ENCODE data around the gene PIP4K2C. TPM values are rescaled to one million over a fixed set of nuclear protein-coding genes. Genes with fewer than 3 reads are reported as not detected.
"Not testable (repeated sequence)": the region's sequence is repeated elsewhere in the genome, so short reads cannot be mapped to it uniquely, and the experiment has no call there.

PIP4K2C gene
- polyA plus RNA-seq, 1 donor: 26.0 TPM

- no peaks in the 10 kb centered on the region for H3K36me3 ChIP-seq (ENCODE audit: control insufficient read depth, insufficient read depth, low read length)
- DNase-seq: peak in 1 of 2 donors; percentile 37
- H3K27ac ChIP-seq (ENCODE audit: low read length): no peak overlapping the region
- no CpG with 5 or more reads among the region's 67 CpGs for WGBS (ENCODE audit: insufficient coverage, low lambda C conversion rate)
- H3K27me3 ChIP-seq (ENCODE audit: control insufficient read depth, insufficient read depth, low read length): peaks cover 97% of the 10 kb centered on the region
- peaks cover 16% of the 10 kb centered on the region for H3K9me3 ChIP-seq (ENCODE audit: control insufficient read depth, low read depth, low read length)
- H3K4me1 ChIP-seq (ENCODE audit: control insufficient read depth, insufficient read depth, low read length): peaks cover 14% of the 10 kb centered on the region
- H3K4me3 ChIP-seq (ENCODE audit: low read length): no peak overlapping the region
These were observed 36.7 kb downstream of the PIP4K2C start for GRCh38 chr12:57627501-57628279.

GRCh38 chr12:57628280-57629191 is 37.5 kb downstream of the PIP4K2C start:
- DNase-seq: no peak
- Histone ChIP-seq H3K27ac (ENCODE audit: low read length) (no peak overlapping the region), H3K9me3 (ENCODE audit: control insufficient read depth, low read depth, low read length) (peaks cover 18% of the 10 kb centered on the region), H3K4me1 (ENCODE audit: control insufficient read depth, insufficient read depth, low read length) (peaks cover 16% of the 10 kb centered on the region), H3K27me3 (ENCODE audit: control insufficient read depth, insufficient read depth, low read length) (peaks cover 98% of the 10 kb centered on the region), H3K36me3 (ENCODE audit: control insufficient read depth, insufficient read depth, low read length) (no peaks in the 10 kb centered on the region), H3K4me3 (ENCODE audit: low read length) (no peak overlapping the region)
- 0% methylated on average over 1 of the region's 29 CpGs for WGBS (ENCODE audit: insufficient coverage, low lambda C conversion rate)

- peaks cover 16% of the 10 kb centered on the region for H3K4me1 ChIP-seq (ENCODE audit: control insufficient read depth, insufficient read depth, low read length)
- H3K36me3 ChIP-seq (ENCODE audit: control insufficient read depth, insufficient read depth, low read length): no peaks in the 10 kb centered on the region
- no CpG with 5 or more reads among the region's 5 CpGs for WGBS (ENCODE audit: insufficient coverage, low lambda C conversion rate)
- H3K27ac ChIP-seq (ENCODE audit: low read length): no peak overlapping the region
- H3K4me3 ChIP-seq (ENCODE audit: low read length): no peak overlapping the region
- H3K27me3 ChIP-seq (ENCODE audit: control insufficient read depth, insufficient read depth, low read length): peaks cover 94% of the 10 kb centered on the region
- no peak for DNase-seq
- H3K9me3 ChIP-seq (ENCODE audit: control insufficient read depth, low read depth, low read length): peaks cover 18% of the 10 kb centered on the region
These were observed 39.0 kb downstream of the PIP4K2C start for GRCh38 chr12:57629897-57630471.

GRCh38 chr12:57630891-57631433 is 40.0 kb downstream of the PIP4K2C start:
- Histone ChIP-seq H3K9me3 (ENCODE audit: control insufficient read depth, low read depth, low read length) (peaks cover 18% of the 10 kb centered on the region), H3K4me3 (ENCODE audit: low read length) (no peak overlapping the region), H3K27ac (ENCODE audit: low read length) (no peak overlapping the region), H3K27me3 (ENCODE audit: control insufficient read depth, insufficient read depth, low read length) (peaks cover 94% of the 10 kb centered on the region), H3K4me1 (ENCODE audit: control insufficient read depth, insufficient read depth, low read length) (peaks cover 16% of the 10 kb centered on the region), H3K36me3 (ENCODE audit: control insufficient read depth, insufficient read depth, low read length) (no peaks in the 10 kb centered on the region)
- WGBS (ENCODE audit: insufficient coverage, low lambda C conversion rate): no CpG with 5 or more reads among the region's 6 CpGs
- no peak for DNase-seq

- Histone ChIP-seq H3K27me3 (ENCODE audit: control insufficient read depth, insufficient read depth, low read length) (peaks cover 90% of the 10 kb centered on the region), H3K4me1 (ENCODE audit: control insufficient read depth, insufficient read depth, low read length) (peaks cover 16% of the 10 kb centered on the region), H3K36me3 (ENCODE audit: control insufficient read depth, insufficient read depth, low read length) (no peaks in the 10 kb centered on the region), H3K9me3 (ENCODE audit: control insufficient read depth, low read depth, low read length) (peaks cover 18% of the 10 kb centered on the region), H3K27ac (ENCODE audit: low read length) (no peak overlapping the region), H3K4me3 (ENCODE audit: low read length) (peak overlapping the region; percentile 16)
- DNase-seq: no peak
- no CpG with 5 or more reads among the region's 26 CpGs for WGBS (ENCODE audit: insufficient coverage, low lambda C conversion rate)
These were observed 40.6 kb downstream of the PIP4K2C start for GRCh38 chr12:57631566-57632072.

GRCh38 chr12:57632073-57632957 is 41.3 kb downstream of the PIP4K2C start:
- peak overlapping the region; percentile 31 for H3K4me3 ChIP-seq (ENCODE audit: low read length)

GRCh38 chr12:57632958-57633840 is 42.2 kb downstream of the PIP4K2C start, which contains the start of gene B4GALNT1:
TSS of gene B4GALNT1 (minus strand) at chr12:57633201. CDS start at chr12:57632132, 1,069 bp downstream.
- H3K4me3 ChIP-seq (ENCODE audit: low read length): peak within 1 kb of the TSS; percentile 31
- H3K27ac ChIP-seq (ENCODE audit: low read length): no peak within 1 kb of the TSS
- peaks cover 75% of the 10 kb centered on the region for H3K27me3 ChIP-seq (ENCODE audit: control insufficient read depth, insufficient read depth, low read length)
- DNase-seq: peak in 1 of 2 donors; percentile 64
- peaks cover 7% of the 10 kb centered on the region for H3K4me1 ChIP-seq (ENCODE audit: control insufficient read depth, insufficient read depth, low read length)
- H3K9me3 ChIP-seq (ENCODE audit: control insufficient read depth, low read depth, low read length): peaks cover 10% of the 10 kb centered on the region
- no peaks in the 10 kb centered on the region for H3K36me3 ChIP-seq (ENCODE audit: control insufficient read depth, insufficient read depth, low read length)
- WGBS (ENCODE audit: insufficient coverage, low lambda C conversion rate): 23% methylated on average over 4 of the region's 58 CpGs

More at GRCh38 chr12:57632073-57632957, 41.3 kb downstream of the PIP4K2C start:
- Histone ChIP-seq H3K36me3 (ENCODE audit: control insufficient read depth, insufficient read depth, low read length) (no peaks in the 10 kb centered on the region), H3K9me3 (ENCODE audit: control insufficient read depth, low read depth, low read length) (peaks cover 18% of the 10 kb centered on the region), H3K27me3 (ENCODE audit: control insufficient read depth, insufficient read depth, low read length) (peaks cover 83% of the 10 kb centered on the region), H3K27ac (ENCODE audit: low read length) (no peak overlapping the region), H3K4me1 (ENCODE audit: control insufficient read depth, insufficient read depth, low read length) (peaks cover 16% of the 10 kb centered on the region)
- peak in 1 of 2 donors; percentile 18 for DNase-seq
- WGBS (ENCODE audit: insufficient coverage, low lambda C conversion rate): no CpG with 5 or more reads among the region's 67 CpGs

GRCh38 chr12:57636731-57637130 is 45.7 kb downstream of the PIP4K2C start:
- peaks cover 62% of the 10 kb centered on the region for H3K27me3 ChIP-seq (ENCODE audit: control insufficient read depth, insufficient read depth, low read length)
- DNase-seq; H3K4me3 ChIP-seq (ENCODE audit: low read length); H3K4me1 ChIP-seq (ENCODE audit: control insufficient read depth, insufficient read depth, low read length); H3K27ac ChIP-seq (ENCODE audit: low read length); H3K9me3 ChIP-seq (ENCODE audit: control insufficient read depth, low read depth, low read length); H3K36me3 ChIP-seq (ENCODE audit: control insufficient read depth, insufficient read depth, low read length): not testable (repeated sequence)
- no CpG with 5 or more reads among the region's 9 CpGs for WGBS (ENCODE audit: insufficient coverage, low lambda C conversion rate)

All from large intestine (tissue), 3 donors.